MM.1S (cell line): ENCODE results near the gene CPNE1.
"Not testable (repeated sequence)": the region's sequence is repeated elsewhere in the genome, so short reads cannot be mapped to it uniquely, and the experiment has no call there.

Source experiments
- DNase-seq: peaks from one replicate; pipeline ENCODE4 v3.0.0-alpha.2; 2015
- H2AFZ ChIP-seq: fragments of 300-600 bp; sonication (generic); 2 replicates; pipeline ENCODE4 v1.6.0; 2016; ENCODE audit warnings: antibody characterized with exemption, low read length
- H3F3A ChIP-seq: fragments of 300-600 bp; sonication (generic); 2 replicates; pipeline ENCODE4 v1.6.1; 2016; ENCODE audit warnings: mild to moderate bottlenecking, antibody characterized with exemption, low read length, moderate library complexity, mixed read lengths; ENCODE audit not compliant: insufficient read depth
- H3K27ac ChIP-seq: fragments of 300-600 bp; sonication (generic); 2 replicates; pipeline ENCODE4 v1.5.1; 2016; ENCODE audit warnings: mild to moderate bottlenecking, low read length
- H3K27me3 ChIP-seq: fragments of 300-600 bp; sonication (generic); replicated peaks from 2 replicates; pipeline ENCODE4 v1.6.0; 2016; ENCODE audit warnings: low read length; ENCODE audit not compliant: insufficient read depth
- H3K36me3 ChIP-seq: fragments of 300-600 bp; sonication (generic); replicated peaks from 2 replicates; pipeline ENCODE4 v1.6.1; 2016; ENCODE audit warnings: mild to moderate bottlenecking, low read length, mixed read lengths; ENCODE audit not compliant: insufficient read depth
- H3K4me1 ChIP-seq: fragments of 300-600 bp; sonication (generic); 2 replicates; pipeline ENCODE4 v1.6.1; 2016; ENCODE audit warnings: low read length, mixed read lengths
- H3K4me2 ChIP-seq: fragments of 300-600 bp; sonication (generic); 2 replicates; pipeline ENCODE4 v1.6.0; 2016; ENCODE audit warnings: low read depth, low read length
- H3K4me3 ChIP-seq: fragments of 300-600 bp; sonication (generic); 2 replicates; pipeline ENCODE4 v1.5.1; 2016; ENCODE audit warnings: low read length, mixed read lengths
- H3K79me2 ChIP-seq: fragments of 300-600 bp; sonication (generic); 2 replicates; pipeline ENCODE4 v1.6.1; 2016; ENCODE audit warnings: mixed run types, low read length, mixed read lengths
- H3K9ac ChIP-seq: fragments of 300-600 bp; sonication (generic); 2 replicates; pipeline ENCODE4 v1.6.1; 2016; ENCODE audit warnings: low read length, mixed read lengths
- H3K9me2 ChIP-seq: fragments of 300-600 bp; sonication (generic); replicated peaks from 2 replicates; pipeline ENCODE4 v1.6.1; 2016; ENCODE audit warnings: mild to moderate bottlenecking, low read length, mixed read lengths; ENCODE audit not compliant: insufficient read depth
- H3K9me3 ChIP-seq: fragments of 300-600 bp; sonication (generic); replicated peaks from 2 replicates; pipeline ENCODE4 v1.6.1; 2016; ENCODE audit warnings: mild to moderate bottlenecking, low read length, mixed read lengths; ENCODE audit not compliant: insufficient read depth
- H4K20me1 ChIP-seq: fragments of 300-600 bp; sonication (generic); 2 replicates; pipeline ENCODE4 v1.6.1; 2016; ENCODE audit warnings: mild to moderate bottlenecking, low read length, moderate library complexity, mixed read lengths; ENCODE audit not compliant: insufficient read depth
- CTCF ChIP-seq: fragments of 300-600 bp; sonication (generic); IDR thresholded peaks from 2 replicates; pipeline ENCODE4 v1.5.1; 2016; ENCODE audit warnings: antibody characterized with exemption, low read length, mixed read lengths
- EZH2 ChIP-seq: fragments of 300-600 bp; sonication (generic); optimal IDR thresholded peaks from 2 replicates; pipeline ENCODE3; 2017; ENCODE audit warnings: low read depth, mild to moderate bottlenecking, antibody characterized with exemption, low read length, mixed read lengths
- EZH2phosphoT487 ChIP-seq: fragments of 300-600 bp; sonication (generic); IDR thresholded peaks from 2 replicates; pipeline ENCODE4 v1.6.1; 2018; ENCODE audit warnings: antibody characterized with exemption, low read length

Gene CPNE1

GRCh38 chr20:35695245-35695749 is 30.6 kb upstream of the CPNE1 start:
- Histone ChIP-seq H4K20me1 (no peaks in the 10 kb centered on the region; the same call in 1 of the 2 replicates), H3K4me3 (no peak overlapping the region), H2AFZ (no peak overlapping the region), H3K27me3 (no peaks in the 10 kb centered on the region), H3F3A (peaks cover 11% of the 10 kb centered on the region), H3K4me1 (peaks cover 10% of the 10 kb centered on the region; the same call in 1 of the 2 replicates), H3K79me2 (peaks cover 17% of the 10 kb centered on the region), H3K4me2 (no peak overlapping the region), H3K9me2 (no peaks in the 10 kb centered on the region), H3K27ac (no peak overlapping the region), H3K9ac (no peak overlapping the region), H3K36me3 (no peaks in the 10 kb centered on the region), H3K9me3 (no peaks in the 10 kb centered on the region)
- DNase-seq: no peak
- TF ChIP-seq EZH2 (no peak), CTCF (no peak), EZH2phosphoT487 (no peak)

- Histone ChIP-seq H3K36me3 (no peaks in the 10 kb centered on the region), H3K4me3 (no peak overlapping the region), H4K20me1 (no peaks in the 10 kb centered on the region), H3K9me3 (no peaks in the 10 kb centered on the region), H3K9me2 (no peaks in the 10 kb centered on the region), H3K79me2 (no peaks in the 10 kb centered on the region), H2AFZ (no peak overlapping the region), H3K27ac (no peak overlapping the region), H3K4me1 (no peaks in the 10 kb centered on the region), H3K4me2 (no peak overlapping the region), H3K9ac (no peak overlapping the region), H3K27me3 (no peaks in the 10 kb centered on the region), H3F3A (no peaks in the 10 kb centered on the region)
- TF ChIP-seq CTCF (no peak), EZH2phosphoT487 (no peak), EZH2 (no peak)
- DNase-seq: no peak
Measured at GRCh38 chr20:35690265-35690664, 25.6 kb upstream of the CPNE1 start.

- not testable (repeated sequence) for H3K9me2 ChIP-seq, H3K27me3 ChIP-seq, H3F3A ChIP-seq, H3K27ac ChIP-seq, H3K9me3 ChIP-seq, H3K4me1 ChIP-seq, H3K4me2 ChIP-seq, H3K4me3 ChIP-seq, H3K9ac ChIP-seq, H4K20me1 ChIP-seq, H3K79me2 ChIP-seq, H2AFZ ChIP-seq, H3K36me3 ChIP-seq, DNase-seq
Measured at GRCh38 chr20:35686872-35687271, 22.2 kb upstream of the CPNE1 start.

GRCh38 chr20:35685368-35685767 is 20.7 kb upstream of the CPNE1 start:
- not testable (repeated sequence) for H3K9me3 ChIP-seq

More at GRCh38 chr20:35685368-35685767, 20.7 kb upstream of the CPNE1 start:
- not testable (repeated sequence) for H3K4me1 ChIP-seq, H3K9ac ChIP-seq, H3K4me3 ChIP-seq, H3K27ac ChIP-seq, H2AFZ ChIP-seq, DNase-seq, H3K27me3 ChIP-seq, H3K9me2 ChIP-seq, H4K20me1 ChIP-seq, H3F3A ChIP-seq, H3K36me3 ChIP-seq, H3K4me2 ChIP-seq, H3K79me2 ChIP-seq
